Measurements from ENCODE around the gene SGMS1.

Gene SGMS1

GRCh38 chr10:50417886-50418830 lies 205.6 kb downstream of the SGMS1 start:
- DNase-seq: no peak

GRCh38 chr10:50417486-50417885 lies 206.3 kb downstream of the SGMS1 start:
- DNase-seq: no peak

GRCh38 chr10:50416881-50417280 lies 206.9 kb downstream of the SGMS1 start:
- no peak for DNase-seq

GRCh38 chr10:50416181-50416824 lies 207.5 kb downstream of the SGMS1 start:
- DNase-seq: no peak

GRCh38 chr10:50415292-50415691 lies 208.5 kb downstream of the SGMS1 start:
- no peak for DNase-seq

- DNase-seq: no peak
Observed at GRCh38 chr10:50410066-50410811, 213.5 kb downstream of the SGMS1 start.

- no peak for DNase-seq
Observed at GRCh38 chr10:50407076-50407801, 216.5 kb downstream of the SGMS1 start.

- DNase-seq: no peak
Observed at GRCh38 chr10:50406457-50407070, 217.2 kb downstream of the SGMS1 start.

- DNase-seq: no peak
Observed at GRCh38 chr10:50405723-50406122, 218.0 kb downstream of the SGMS1 start.

GRCh38 chr10:50404021-50404773 lies 219.6 kb downstream of the SGMS1 start:
- no peak for DNase-seq

- no peak for DNase-seq
Observed at GRCh38 chr10:50403074-50403473, 220.7 kb downstream of the SGMS1 start.

- no peak for DNase-seq
Observed at GRCh38 chr10:50402466-50402865, 221.3 kb downstream of the SGMS1 start.

- DNase-seq: no peak
Observed at GRCh38 chr10:50400694-50401093, 223.1 kb downstream of the SGMS1 start.

GRCh38 chr10:50398823-50399222 lies 224.9 kb downstream of the SGMS1 start:
- DNase-seq: no peak

- DNase-seq: no peak
Observed at GRCh38 chr10:50398381-50398780, 225.4 kb downstream of the SGMS1 start.

- no peak for DNase-seq
Observed at GRCh38 chr10:50397312-50398140, 226.2 kb downstream of the SGMS1 start.

- DNase-seq: no peak
Observed at GRCh38 chr10:50396491-50397311, 227.1 kb downstream of the SGMS1 start.

- no peak for DNase-seq
Observed at GRCh38 chr10:50395851-50396250, 227.9 kb downstream of the SGMS1 start.

GRCh38 chr10:50395271-50395670 lies 228.5 kb downstream of the SGMS1 start:
- no peak for DNase-seq

GRCh38 chr10:50394832-50395231 lies 228.9 kb downstream of the SGMS1 start:
- DNase-seq: no peak
